ENCODE data around the gene UGT1A5. TPM values are rescaled to one million over a fixed set of nuclear protein-coding genes. Genes with fewer than 3 reads are reported as not detected.

UGT1A5 gene
- total and polyA plus RNA-seq, 2 of the 4 experiments (the other 2 are of a cell fraction): not detected

GRCh38 chr2:233689031-233689430 is 23.7 kb upstream of the UGT1A5 start:
- H2AFZ ChIP-seq (replicated peaks; ENCODE audit: low read length, poor library complexity): no peak overlapping the region
- H2AK9ac ChIP-seq (replicated peaks; ENCODE audit: low read depth, low read length, poor library complexity): no peak overlapping the region
- no peak overlapping the region for H3K27ac ChIP-seq (ENCODE audit: insufficient read depth, low read length)
- no peaks in the 10 kb centered on the region for H3K4me1 ChIP-seq (ENCODE audit: control insufficient read depth, insufficient read depth, low read length)
- no peak overlapping the region for H2AK5ac ChIP-seq (ENCODE audit: low read depth, low read length)
- H3K79me1 ChIP-seq (ENCODE audit: low read depth in 1 of 2, low read length in 2 of 2): no peaks in the 10 kb centered on the region
- intact Hi-C loops (cut with micrococcal nuclease): no loop called here
- H2BK20ac ChIP-seq (ENCODE audit: low read depth, low read length): no peak overlapping the region
- ATAC-seq (ENCODE audit: low read depth) (no peak), DNase-seq (no peak)
- H3K56ac ChIP-seq (ENCODE audit: extremely low read depth, insufficient read depth, low read length): no peak overlapping the region
- H4K20me1 ChIP-seq (ENCODE audit: insufficient read depth, low read length): no peaks in the 10 kb centered on the region
- dilution Hi-C loops (cut with HindIII; ENCODE audit: low sequenced_read_pairs, unreplicated experiment): no loop called here
- H3K23ac ChIP-seq (ENCODE audit: low read depth, low read length): no peak overlapping the region
- no peak overlapping the region for H3K18ac ChIP-seq (ENCODE audit: low read depth, low read length)
- no peak overlapping the region for H3K4me3 ChIP-seq (ENCODE audit: insufficient read depth, low read depth, low read length)
- no peak for TF ChIP-seq CEBPB (IDR thresholded peaks at IDR 0.05; ENCODE audit: low read depth, low read length)
- no TSS peak for BruUV-seq (replicated peaks)
- no peaks in the 10 kb centered on the region for H3K9me1 ChIP-seq (ENCODE audit: insufficient read depth, low read length)
- no peak overlapping the region for H3K9ac ChIP-seq (ENCODE audit: low read depth, low read length)
- H2BK120ac ChIP-seq (ENCODE audit: low read depth, low read length): no peak overlapping the region
- no peak overlapping the region for H4K91ac ChIP-seq (ENCODE audit: insufficient read depth, low read depth, low read length)
- no peak overlapping the region for H2BK5ac ChIP-seq (ENCODE audit: low read depth, low read length, poor library complexity, severe bottlenecking)
- H3K14ac ChIP-seq (replicated peaks; ENCODE audit: low read depth, low read length): no peak overlapping the region
- no peak overlapping the region for H3K4me2 ChIP-seq (ENCODE audit: low read depth, low read length)
- peaks cover 4% of the 10 kb centered on the region for H3K27me3 ChIP-seq (ENCODE audit: control insufficient read depth, insufficient read depth, low read length)
- in situ Hi-C loops (cut with MboI; ENCODE audit: low sequenced_read_pairs): no loop called here
- H3K9me3 ChIP-seq (ENCODE audit: control insufficient read depth, insufficient read depth, low read length): no peaks in the 10 kb centered on the region
- no peaks in the 10 kb centered on the region for H3K36me3 ChIP-seq (ENCODE audit: control insufficient read depth, insufficient read depth, low read length)
- H2BK15ac ChIP-seq (ENCODE audit: low read depth, low read length): no peak overlapping the region
- no peak overlapping the region for H4K5ac ChIP-seq (ENCODE audit: low read depth, low read length)
- ChIA-PET CTCF (no interaction called here), POLR2A (ENCODE audit: unreplicated experiment) (no interaction called here)
- H4K8ac ChIP-seq (ENCODE audit: low read depth in 2 of 2, low read length in 2 of 2): no peak overlapping the region
- no peak overlapping the region for H3K4ac ChIP-seq (ENCODE audit: low read depth, low read length)
